ENCODE measurements around the gene NDNF.

The NDNF gene

DNA sequence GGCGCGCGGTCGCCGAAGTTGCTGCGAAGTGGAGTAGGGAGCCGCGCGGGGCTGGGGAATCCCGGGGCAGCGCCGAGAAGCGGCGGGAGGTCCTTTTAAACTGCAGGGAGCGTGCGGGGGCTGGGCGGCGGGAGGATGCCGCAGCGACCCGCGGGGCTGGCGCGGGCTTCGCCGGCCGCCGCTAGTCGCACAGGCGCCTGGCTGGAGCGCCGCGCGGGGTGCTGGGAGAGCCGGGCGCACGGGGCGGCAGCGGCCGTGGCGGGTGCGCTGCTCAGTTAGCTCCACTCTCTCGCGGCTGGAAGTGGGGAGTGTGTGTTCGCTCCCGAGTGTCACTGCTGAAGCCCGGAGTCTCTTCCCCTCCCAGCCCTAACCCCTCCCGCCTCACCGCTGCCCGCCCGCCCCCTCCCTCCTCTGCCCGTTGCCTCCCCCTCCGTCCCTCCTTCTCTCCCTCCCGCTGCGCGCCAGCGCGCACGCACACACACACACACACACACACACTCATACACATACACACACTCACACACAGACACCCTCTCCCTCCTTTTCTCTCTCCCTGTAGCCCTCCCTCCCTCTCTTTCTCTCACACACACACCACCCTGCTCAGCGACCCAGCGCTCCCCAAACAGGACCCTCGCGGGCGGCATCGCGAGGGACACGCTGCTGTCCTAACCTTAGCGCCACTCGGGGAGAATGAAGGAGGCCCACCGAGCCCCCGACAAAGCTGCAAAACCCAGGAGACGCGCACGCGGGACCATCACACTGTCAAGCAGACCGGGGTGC lies at the start of gene NDNF:
TSS of gene NDNF (minus strand) at position 312 of the 780 bp plus-strand sequence. CDS start 26,698 bp downstream, outside the sequence.
- H3K4me3 ChIP-seq (ENCODE audit: low read length), result peak within 1 kb of the TSS; percentile 81
- peak within 1 kb of the TSS; percentile 49 for H3K9ac ChIP-seq (ENCODE audit: low read length)
- peaks cover 19% of the 10 kb centered on the region for H3K4me1 ChIP-seq (ENCODE audit: control insufficient read depth, low read depth, low read length)
- H3K36me3 ChIP-seq (ENCODE audit: control insufficient read depth, low read depth, low read length), result no peaks in the 10 kb centered on the region
- no peaks in the 10 kb centered on the region for H3K9me3 ChIP-seq (ENCODE audit: control insufficient read depth, low read depth, low read length)
- H3K27ac ChIP-seq (ENCODE audit: low read length), result no peak within 1 kb of the TSS
- peaks cover 53% of the 10 kb centered on the region for H3K27me3 ChIP-seq (ENCODE audit: control insufficient read depth, insufficient read depth, low read length)

GRCh38 chr4:121119715-121120114 lies 47.4 kb upstream of the NDNF start:
- Histone ChIP-seq H3K27ac (ENCODE audit: low read length) (no peak overlapping the region), H3K27me3 (ENCODE audit: control insufficient read depth, insufficient read depth, low read length) (no peaks in the 10 kb centered on the region), H3K9ac (ENCODE audit: low read length) (no peak overlapping the region)

DNA sequence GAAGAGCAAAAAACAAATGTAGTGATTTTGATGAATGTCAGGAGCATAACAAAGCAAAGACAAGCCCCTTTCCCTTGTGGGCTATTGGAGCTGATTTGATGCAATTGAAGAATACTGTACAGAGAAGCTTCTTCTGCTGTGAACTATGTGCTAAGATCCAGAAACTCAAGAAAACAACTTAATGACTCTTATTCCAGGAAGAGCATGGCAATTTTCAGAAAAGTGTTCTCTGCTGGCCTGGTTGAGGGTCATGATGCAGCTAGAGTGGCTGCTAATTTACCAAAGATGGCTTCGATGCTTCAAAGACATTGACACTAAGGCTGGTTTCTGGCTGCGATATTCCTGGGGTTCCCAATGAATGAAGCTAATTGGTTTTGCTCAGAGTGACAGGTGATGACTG lies 46.0 kb upstream of the NDNF start:
- H3K4me1 ChIP-seq (ENCODE audit: control insufficient read depth, low read depth, low read length), result no peaks in the 10 kb centered on the region
- no peaks in the 10 kb centered on the region for H3K36me3 ChIP-seq (ENCODE audit: control insufficient read depth, low read depth, low read length)
- no peak overlapping the region for H3K4me3 ChIP-seq (ENCODE audit: low read length)
- no peaks in the 10 kb centered on the region for H3K27me3 ChIP-seq (ENCODE audit: control insufficient read depth, insufficient read depth, low read length)
- no peak overlapping the region for H3K9ac ChIP-seq (ENCODE audit: low read length)
- no peak overlapping the region for H3K27ac ChIP-seq (ENCODE audit: low read length)
- no peaks in the 10 kb centered on the region for H3K9me3 ChIP-seq (ENCODE audit: control insufficient read depth, low read depth, low read length)

More at GRCh38 chr4:121119715-121120114, 47.4 kb upstream of the NDNF start:
- H3K4me3 ChIP-seq (ENCODE audit: low read length), result no peak overlapping the region
- H3K9me3 ChIP-seq (ENCODE audit: control insufficient read depth, low read depth, low read length), result no peaks in the 10 kb centered on the region
- H3K36me3 ChIP-seq (ENCODE audit: control insufficient read depth, low read depth, low read length), result no peaks in the 10 kb centered on the region
- H3K4me1 ChIP-seq (ENCODE audit: control insufficient read depth, low read depth, low read length), result no peaks in the 10 kb centered on the region

DNA sequence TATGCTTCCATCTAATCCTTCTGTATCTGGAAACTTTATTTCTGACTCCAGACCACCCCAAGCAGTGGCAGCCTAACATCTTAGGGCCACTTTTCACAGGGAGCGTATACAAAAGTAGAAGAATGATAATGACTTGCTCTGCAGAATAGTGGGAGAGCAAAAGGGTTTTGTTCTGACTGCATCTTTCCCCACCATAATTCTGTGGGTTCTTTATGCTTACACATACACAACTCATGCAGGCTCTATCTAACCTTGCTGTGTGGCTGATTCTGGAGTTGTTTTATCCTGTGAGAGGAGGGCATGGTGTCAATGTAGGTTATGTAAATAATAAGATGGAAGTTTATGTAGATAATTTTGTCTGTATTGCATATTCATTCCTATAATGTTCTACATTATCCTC lies 42.4 kb upstream of the NDNF start:
- H3K27ac ChIP-seq (ENCODE audit: low read length), result no peak overlapping the region
- H3K9me3 ChIP-seq (ENCODE audit: control insufficient read depth, low read depth, low read length), result no peaks in the 10 kb centered on the region
- H3K9ac ChIP-seq (ENCODE audit: low read length), result no peak overlapping the region
- H3K4me1 ChIP-seq (ENCODE audit: control insufficient read depth, low read depth, low read length), result no peaks in the 10 kb centered on the region
- H3K4me3 ChIP-seq (ENCODE audit: low read length), result no peak overlapping the region
- no peaks in the 10 kb centered on the region for H3K27me3 ChIP-seq (ENCODE audit: control insufficient read depth, insufficient read depth, low read length)
- H3K36me3 ChIP-seq (ENCODE audit: control insufficient read depth, low read depth, low read length), result no peaks in the 10 kb centered on the region

DNA sequence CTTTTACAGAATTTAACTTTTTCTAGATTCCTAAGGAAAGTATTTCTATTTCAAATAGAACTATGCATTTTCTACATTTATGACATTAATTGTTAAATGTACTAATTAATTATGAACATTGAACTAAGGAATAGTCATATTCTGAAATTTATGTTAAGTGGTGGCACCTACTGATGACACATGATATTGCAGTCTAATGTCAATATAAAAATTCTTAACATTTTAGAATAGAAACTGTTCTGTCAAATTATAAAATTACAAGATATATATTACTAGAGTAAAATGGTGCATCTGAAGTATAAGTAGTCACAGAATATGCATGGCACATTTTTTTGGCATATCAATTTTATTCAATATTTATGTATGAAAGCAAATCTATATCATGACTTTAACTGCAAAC lies 40.2 kb upstream of the NDNF start:
- Histone ChIP-seq H3K27ac (ENCODE audit: low read length) (no peak overlapping the region), H3K36me3 (ENCODE audit: control insufficient read depth, low read depth, low read length) (no peaks in the 10 kb centered on the region), H3K4me3 (ENCODE audit: low read length) (no peak overlapping the region), H3K4me1 (ENCODE audit: control insufficient read depth, low read depth, low read length) (no peaks in the 10 kb centered on the region), H3K9me3 (ENCODE audit: control insufficient read depth, low read depth, low read length) (no peaks in the 10 kb centered on the region), H3K27me3 (ENCODE audit: control insufficient read depth, insufficient read depth, low read length) (no peaks in the 10 kb centered on the region), H3K9ac (ENCODE audit: low read length) (no peak overlapping the region)

DNA sequence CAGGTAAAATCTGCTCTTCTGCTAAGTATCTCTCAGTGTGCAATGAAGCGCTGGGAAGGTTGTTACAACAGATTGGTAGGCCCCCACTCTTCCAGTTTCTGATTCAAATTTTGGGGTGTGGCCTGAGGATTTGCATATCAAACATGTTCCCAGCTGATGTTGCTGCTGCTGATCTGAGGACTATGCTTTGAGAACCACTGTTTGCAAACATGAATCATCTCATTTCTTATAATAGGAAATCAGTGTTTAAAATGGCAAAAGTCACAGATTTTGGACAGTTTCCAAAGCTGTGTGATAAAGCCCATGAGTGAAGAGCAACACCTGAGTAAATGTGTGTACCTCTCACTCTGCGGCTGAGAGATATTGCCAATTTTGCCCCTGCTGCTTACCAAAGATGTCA lies 36.2 kb upstream of the NDNF start:
- no peaks in the 10 kb centered on the region for H3K27me3 ChIP-seq (ENCODE audit: control insufficient read depth, insufficient read depth, low read length)
- H3K9me3 ChIP-seq (ENCODE audit: control insufficient read depth, low read depth, low read length), result no peaks in the 10 kb centered on the region
- no peak overlapping the region for H3K4me3 ChIP-seq (ENCODE audit: low read length)
- no peaks in the 10 kb centered on the region for H3K4me1 ChIP-seq (ENCODE audit: control insufficient read depth, low read depth, low read length)
- H3K9ac ChIP-seq (ENCODE audit: low read length), result no peak overlapping the region
- H3K36me3 ChIP-seq (ENCODE audit: control insufficient read depth, low read depth, low read length), result no peaks in the 10 kb centered on the region
- no peak overlapping the region for H3K27ac ChIP-seq (ENCODE audit: low read length)

DNA sequence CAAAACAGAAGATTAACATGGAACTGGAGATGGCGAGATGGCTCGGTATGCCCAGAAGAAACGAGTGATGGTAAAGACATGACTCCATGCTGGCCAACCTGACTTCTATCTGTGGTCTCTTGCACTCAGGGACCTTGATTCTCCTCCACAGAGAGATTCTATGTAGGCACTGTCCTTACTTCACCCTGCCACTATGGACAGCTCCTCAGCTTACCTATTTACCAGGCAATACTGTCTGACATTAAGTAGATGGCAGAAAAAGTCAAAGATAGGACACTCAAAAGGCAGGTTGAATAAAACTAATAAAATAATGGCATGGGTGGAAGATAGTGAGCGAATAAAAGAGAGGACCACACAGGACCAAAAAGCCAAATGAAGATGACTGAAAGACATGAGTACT lies 35.2 kb upstream of the NDNF start:
- H3K4me3 ChIP-seq (ENCODE audit: low read length), result no peak overlapping the region
- no peaks in the 10 kb centered on the region for H3K4me1 ChIP-seq (ENCODE audit: control insufficient read depth, low read depth, low read length)
- H3K27me3 ChIP-seq (ENCODE audit: control insufficient read depth, insufficient read depth, low read length), result no peaks in the 10 kb centered on the region
- no peaks in the 10 kb centered on the region for H3K36me3 ChIP-seq (ENCODE audit: control insufficient read depth, low read depth, low read length)
- H3K9me3 ChIP-seq (ENCODE audit: control insufficient read depth, low read depth, low read length), result no peaks in the 10 kb centered on the region
- no peak overlapping the region for H3K9ac ChIP-seq (ENCODE audit: low read length)
- no peak overlapping the region for H3K27ac ChIP-seq (ENCODE audit: low read length)

DNA sequence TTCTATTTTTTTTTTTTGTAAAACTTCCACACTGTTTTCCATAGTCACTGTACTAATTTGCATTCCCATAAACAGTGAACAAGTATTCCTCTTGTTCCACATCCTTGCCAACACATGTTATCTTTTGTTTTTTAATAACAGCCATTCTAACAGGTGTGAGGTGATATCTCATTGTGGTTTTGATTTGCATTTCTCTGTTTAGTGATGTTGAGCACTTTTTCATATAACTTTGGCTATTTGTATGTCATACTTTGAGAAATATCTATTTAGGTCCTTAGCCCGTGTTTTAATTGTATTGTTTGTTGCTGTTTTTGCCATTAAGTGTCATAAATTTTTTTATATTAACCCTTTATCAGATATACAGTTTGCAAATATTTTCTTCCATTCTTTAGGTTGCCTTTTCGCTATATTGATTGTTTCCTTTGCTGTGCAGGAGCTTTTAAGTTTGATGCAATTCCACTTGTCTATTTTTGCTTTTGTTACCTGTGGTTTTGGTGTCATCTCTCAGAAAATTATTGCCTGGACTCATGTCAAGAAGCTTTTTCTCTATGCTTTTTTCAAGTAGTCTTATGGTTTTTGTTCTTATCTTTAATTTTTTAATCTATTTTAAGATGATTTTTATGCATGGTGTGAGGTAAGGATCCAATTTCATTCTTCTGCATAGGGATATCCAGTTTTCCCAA lies 27.9 kb upstream of the NDNF start:
- Histone ChIP-seq H3K9ac (ENCODE audit: low read length) (no peak overlapping the region), H3K27ac (ENCODE audit: low read length) (no peak overlapping the region), H3K9me3 (ENCODE audit: control insufficient read depth, low read depth, low read length) (no peaks in the 10 kb centered on the region), H3K27me3 (ENCODE audit: control insufficient read depth, insufficient read depth, low read length) (no peaks in the 10 kb centered on the region), H3K36me3 (ENCODE audit: control insufficient read depth, low read depth, low read length) (no peaks in the 10 kb centered on the region), H3K4me1 (ENCODE audit: control insufficient read depth, low read depth, low read length) (no peaks in the 10 kb centered on the region), H3K4me3 (ENCODE audit: low read length) (no peak overlapping the region)

DNA sequence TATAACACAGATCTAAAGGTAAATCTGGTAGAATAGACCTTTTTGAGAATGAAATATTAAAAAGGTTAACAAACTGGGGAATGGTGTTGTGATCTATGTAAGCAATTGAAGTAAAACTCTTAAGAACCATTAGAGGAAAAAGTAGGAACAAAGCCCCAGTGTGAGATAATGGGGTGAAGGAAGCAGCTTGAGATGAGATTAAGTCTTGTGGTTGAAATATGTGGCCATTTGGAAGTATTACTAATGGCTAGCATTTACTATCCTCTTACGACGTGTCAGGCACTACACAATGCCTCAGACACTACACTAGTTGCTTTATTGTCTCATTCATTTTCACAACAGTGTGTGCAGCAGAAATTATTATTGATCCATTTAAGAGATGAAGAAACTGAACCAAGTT lies 25.9 kb upstream of the NDNF start:
- H3K4me1 ChIP-seq (ENCODE audit: control insufficient read depth, low read depth, low read length), result no peaks in the 10 kb centered on the region
- H3K27ac ChIP-seq (ENCODE audit: low read length), result no peak overlapping the region
- no peaks in the 10 kb centered on the region for H3K27me3 ChIP-seq (ENCODE audit: control insufficient read depth, insufficient read depth, low read length)

GRCh38 chr4:121096629-121097028 lies 24.3 kb upstream of the NDNF start:
- H3K36me3 ChIP-seq (ENCODE audit: control insufficient read depth, low read depth, low read length), result no peaks in the 10 kb centered on the region
- H3K4me1 ChIP-seq (ENCODE audit: control insufficient read depth, low read depth, low read length), result no peaks in the 10 kb centered on the region
- no peak overlapping the region for H3K9ac ChIP-seq (ENCODE audit: low read length)
- H3K27ac ChIP-seq (ENCODE audit: low read length), result no peak overlapping the region
- H3K9me3 ChIP-seq (ENCODE audit: control insufficient read depth, low read depth, low read length), result no peaks in the 10 kb centered on the region
- no peak overlapping the region for H3K4me3 ChIP-seq (ENCODE audit: low read length)
- no peaks in the 10 kb centered on the region for H3K27me3 ChIP-seq (ENCODE audit: control insufficient read depth, insufficient read depth, low read length)

More for the DNA sequence above, 25.9 kb upstream of the NDNF start:
- Histone ChIP-seq H3K9me3 (ENCODE audit: control insufficient read depth, low read depth, low read length) (no peaks in the 10 kb centered on the region), H3K4me3 (ENCODE audit: low read length) (no peak overlapping the region), H3K9ac (ENCODE audit: low read length) (no peak overlapping the region), H3K36me3 (ENCODE audit: control insufficient read depth, low read depth, low read length) (no peaks in the 10 kb centered on the region)

DNA sequence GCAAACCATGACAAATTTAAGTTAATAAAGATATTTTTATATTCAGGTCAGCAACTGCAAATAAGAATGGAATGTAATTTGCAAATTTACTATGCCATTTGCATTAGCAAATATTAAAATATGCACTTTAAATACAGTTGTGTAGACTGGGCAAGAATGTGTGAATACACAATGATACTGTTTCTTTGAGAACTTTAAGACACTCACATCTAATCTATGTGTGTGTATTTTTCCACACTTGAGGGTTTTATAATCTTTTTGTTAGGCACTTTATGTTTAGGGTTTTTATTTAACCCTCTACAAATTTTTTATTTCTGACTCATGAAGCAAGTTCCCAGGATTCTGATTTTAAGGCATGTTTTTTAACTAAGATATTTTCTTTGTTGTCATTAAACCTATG lies 23.9 kb upstream of the NDNF start:
- no peaks in the 10 kb centered on the region for H3K36me3 ChIP-seq (ENCODE audit: control insufficient read depth, low read depth, low read length)
- no peak overlapping the region for H3K27ac ChIP-seq (ENCODE audit: low read length)
- H3K27me3 ChIP-seq (ENCODE audit: control insufficient read depth, insufficient read depth, low read length), result no peaks in the 10 kb centered on the region
- H3K9me3 ChIP-seq (ENCODE audit: control insufficient read depth, low read depth, low read length), result no peaks in the 10 kb centered on the region
- H3K4me1 ChIP-seq (ENCODE audit: control insufficient read depth, low read depth, low read length), result no peaks in the 10 kb centered on the region
- no peak overlapping the region for H3K9ac ChIP-seq (ENCODE audit: low read length)
- no peak overlapping the region for H3K4me3 ChIP-seq (ENCODE audit: low read length)

Measured in iPS-18a (cell line).